HepG2 (cell line): ENCODE measurements around the gene ELP4. TPM values are rescaled to one million over a fixed set of nuclear protein-coding genes. Genes with fewer than 3 reads are reported as not detected.

Source experiments
- ARID4A ChIP-seq: sonication (generic); formaldehyde crosslinking; IDR thresholded peaks from 2 replicates; pipeline ENCODE4 v1.5.0; 2020; ENCODE audit warnings: mild to moderate bottlenecking, missing genetic modification reagents, borderline replicate concordance
- CCAR2 ChIP-seq: fragments of 200-400 bp; formaldehyde crosslinking; optimal IDR thresholded peaks from 2 replicates; pipeline ENCODE3; 2018; ENCODE audit warnings: low read depth, mild to moderate bottlenecking, low read length, moderate library complexity
- CREM ChIP-seq, 2 experiments: sonication (generic) in 1 of 2; formaldehyde crosslinking in 1 of 2; IDR thresholded peaks; 2 replicates each; pipeline versions ENCODE4 v1.4.0 to v1.6.1; 2016 to 2020; ENCODE audit warnings: antibody characterized with exemption in 1 of 2, mild to moderate bottlenecking in 1 of 2, missing genetic modification reagents in 1 of 2
- HNF4A ChIP-seq: sonication (generic); formaldehyde crosslinking; IDR thresholded peaks from 2 replicates; pipeline ENCODE4 v1.4.0; 2020; ENCODE audit warnings: missing genetic modification reagents
- LCORL ChIP-seq, 2 experiments: fragments of 450-650 bp in 1 of 2; sonication (generic) in 1 of 2; formaldehyde crosslinking in 1 of 2; IDR thresholded peaks; 2 replicates each; pipeline versions ENCODE4 v1.5.0 to v1.6.1; 2017 to 2020; ENCODE audit warnings: antibody characterized with exemption in 1 of 2, missing genetic modification reagents in 1 of 2
- LRRFIP1 ChIP-seq: sonication (generic); formaldehyde crosslinking; conservative IDR thresholded peaks from 2 replicates; pipeline ENCODE4 v1.4.0; 2020; ENCODE audit warnings: missing genetic modification reagents
- MTF2 ChIP-seq: sonication (generic); formaldehyde crosslinking; IDR thresholded peaks from 2 replicates; pipeline ENCODE4 v1.5.0; 2020; ENCODE audit warnings: missing genetic modification reagents, borderline replicate concordance
- STAT6 ChIP-seq: sonication (generic); formaldehyde crosslinking; IDR thresholded peaks from 2 replicates; pipeline ENCODE4 v1.4.0; 2020; ENCODE audit warnings: missing genetic modification reagents, mild to moderate bottlenecking, borderline replicate concordance
- THYN1 ChIP-seq: sonication (generic); formaldehyde crosslinking; IDR thresholded peaks from 2 replicates; pipeline ENCODE4 v1.8.1; 2023; ENCODE audit warnings: low read depth, mild to moderate bottlenecking, moderate library complexity, missing genetic modification reagents, borderline replicate concordance
- ZC3H4 ChIP-seq: sonication (generic); formaldehyde crosslinking; IDR thresholded peaks from 2 replicates; pipeline ENCODE4 v1.4.0; 2020; ENCODE audit warnings: missing genetic modification reagents, borderline replicate concordance
- ZNF362 ChIP-seq: sonication (generic); formaldehyde crosslinking; IDR thresholded peaks from 2 replicates; pipeline ENCODE4 v1.4.0; 2020; ENCODE audit warnings: missing genetic modification reagents, mild to moderate bottlenecking, borderline replicate concordance
- ZNF782 ChIP-seq: sonication (generic); formaldehyde crosslinking; IDR thresholded peaks from 2 replicates; pipeline ENCODE4 v1.4.0; 2020; ENCODE audit warnings: missing genetic modification reagents, mild to moderate bottlenecking, borderline replicate concordance
- ZNF800 ChIP-seq: sonication (generic); formaldehyde crosslinking; IDR thresholded peaks from 2 replicates; pipeline ENCODE4 v1.4.0; 2020; ENCODE audit warnings: missing genetic modification reagents
- polyA plus RNA-seq, 8 experiments: library from polyadenylated mRNA; depleted of rRNA in 3 of 8; stranded (reverse) in 7 of 8; unstranded in 1 of 8; fragments of >200 nt; fragmentation: Illumina TruSeq in 4 of 8; extraction: Trizol in 4 of 8; gene quantifications; 2 replicates each; pipeline versions ENCODE4 v1.2.1 to v1.2.3, GENCODE V29; 2011 to 2016; ENCODE audit warnings: low read depth in 4 of 8, missing spikeins in 1 of 8, mixed read lengths in 1 of 8; ENCODE audit not compliant: insufficient read depth in 1 of 8
- total RNA-seq, 5 experiments: library from RNA; depleted of rRNA; stranded (reverse); fragments of >200 nt; fragmentation: Illumina TruSeq; extraction: Trizol; gene quantifications; 2 replicates each; pipeline ENCODE4 v1.2.3, GENCODE V29; 2016; ENCODE audit warnings: low read depth in 1 of 5

The ELP4 gene
- total and polyA plus RNA-seq, 2 of the 13 experiments (the other 11 are each of a cell fraction or from before 2014, with no cell fraction given): 12.8 to 19.1 TPM

- TF ChIP-seq ARID4A (CRISPR knock-in tag) (no peak), THYN1 (no peak), LCORL (IDR thresholded peaks at IDR 0.05) (no peak), LCORL (CRISPR knock-in tag; IDR thresholded peaks at IDR 0.05) (peak; percentile 48; the same call in 1 of the 2 replicates), CREM (IDR thresholded peaks at IDR 0.05) (no peak), CREM (CRISPR knock-in tag; IDR thresholded peaks at IDR 0.05) (no peak), ZNF362 (CRISPR knock-in tag) (no peak), STAT6 (CRISPR knock-in tag) (no peak), CCAR2 (no peak), ZNF782 (CRISPR knock-in tag) (no peak), HNF4A (CRISPR knock-in tag) (no peak), ZNF800 (CRISPR knock-in tag) (peak; percentile 99), LRRFIP1 (CRISPR knock-in tag) (no peak), MTF2 (CRISPR knock-in tag) (peak; percentile 94), ZC3H4 (CRISPR knock-in tag) (no peak)
These were observed 300.6 kb downstream of the ELP4 start (continued) for GRCh38 chr11:31809857-31810778.
